GM19035 (cell line): ENCODE measurements around the gene MINDY4.

Experiments used
- ATAC-seq: cut with Tn5 transposase; IDR thresholded peaks from one replicate; pipeline ENCODE4 v1.9.1; 2021; ENCODE audit not compliant: unreplicated experiment

The MINDY4 gene

GRCh38 chr7:30899066-30899465 lies 127.8 kb downstream of the MINDY4 start:
- no peak for ATAC-seq

DNA sequence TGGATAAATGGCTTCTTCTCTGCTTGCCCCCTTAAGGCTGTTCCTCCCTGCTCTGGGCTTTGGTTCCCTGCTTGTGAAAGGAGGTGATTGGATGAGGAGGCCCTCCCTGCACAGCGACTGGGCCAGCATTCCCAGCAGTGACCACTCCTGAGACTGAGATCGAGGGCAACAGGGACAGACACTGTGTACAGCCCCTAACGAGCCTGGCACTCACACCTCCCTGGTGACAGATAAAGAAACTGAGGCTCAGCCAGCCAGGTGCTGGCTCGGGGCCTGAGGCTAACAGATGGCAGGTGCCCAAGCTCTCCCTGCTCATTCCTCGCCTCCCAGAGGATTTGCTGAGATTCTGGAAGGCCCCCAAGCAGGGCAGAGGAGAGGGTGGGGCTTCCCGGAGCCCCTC lies 128.4 kb downstream of the MINDY4 start:
- no peak for ATAC-seq

- ATAC-seq = no peak
Measured at GRCh38 chr7:30900053-30900452, 128.8 kb downstream of the MINDY4 start.

- ATAC-seq = no peak
Measured at GRCh38 chr7:30900803-30901362, 129.7 kb downstream of the MINDY4 start.

DNA sequence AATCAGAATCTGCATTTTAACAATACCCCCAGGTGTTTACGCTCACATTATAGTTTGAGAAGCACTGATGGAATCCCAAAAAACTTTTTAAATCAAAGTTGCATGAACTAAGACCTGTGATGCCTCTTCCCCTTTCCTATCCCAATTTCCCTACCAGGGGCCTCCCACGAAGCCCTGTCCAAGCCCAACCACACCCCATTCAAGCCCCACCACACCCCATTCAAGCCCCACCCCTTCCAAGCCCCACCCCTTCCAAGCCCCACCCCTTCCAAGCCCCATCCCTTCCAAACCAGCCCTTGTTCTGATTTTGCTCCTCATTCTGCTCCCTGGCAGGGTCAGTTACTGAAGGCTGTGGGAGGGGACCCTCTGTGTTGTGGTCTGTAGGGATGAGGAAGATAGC lies 130.6 kb downstream of the MINDY4 start:
- no peak for ATAC-seq

DNA sequence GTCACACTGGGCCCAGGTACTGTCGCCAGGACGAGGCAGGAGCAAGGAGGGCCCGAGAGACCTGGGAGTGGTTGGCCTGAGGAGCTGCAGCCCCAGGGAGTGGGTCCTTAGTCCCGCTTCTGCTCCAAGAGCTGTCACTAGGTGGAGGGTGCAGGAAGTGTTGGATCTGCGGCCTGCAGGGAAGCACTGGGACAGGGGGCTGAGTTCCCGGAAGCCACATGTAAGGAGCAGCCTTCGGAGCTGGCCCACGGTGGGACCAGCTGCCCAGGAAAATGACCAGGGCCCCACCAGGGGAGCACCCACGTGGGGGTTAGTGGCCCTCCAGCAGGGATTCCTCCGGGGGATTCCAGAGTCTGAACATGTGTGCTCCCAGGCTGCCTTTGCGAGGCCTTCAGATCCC lies 131.2 kb downstream of the MINDY4 start:
- no peak for ATAC-seq

- no peak for ATAC-seq
Measured at GRCh38 chr7:30903146-30903545, 131.9 kb downstream of the MINDY4 start.

DNA sequence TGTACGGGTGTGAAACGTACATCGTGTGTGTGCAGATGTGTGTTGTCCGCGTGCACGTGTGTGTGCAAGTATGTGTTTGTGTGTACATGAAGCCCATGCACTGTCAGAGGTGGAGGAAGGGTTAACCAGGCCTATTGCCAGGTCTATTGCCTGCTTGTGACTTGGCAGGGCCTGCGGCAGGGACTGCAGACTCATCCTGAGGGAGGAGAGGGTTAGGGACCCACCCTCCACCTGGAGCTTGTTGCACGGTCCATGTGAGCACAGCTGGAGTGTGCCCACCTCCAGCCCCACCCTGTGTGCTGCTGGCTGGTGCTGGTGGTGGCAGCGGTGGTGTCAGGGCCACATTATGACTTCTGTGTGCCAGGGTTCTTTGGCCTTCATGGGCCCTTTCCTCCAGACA lies 133.3 kb downstream of the MINDY4 start:
- ATAC-seq = no peak

- no peak for ATAC-seq
Measured at GRCh38 chr7:30905078-30906012, 134.1 kb downstream of the MINDY4 start.

- no peak for ATAC-seq
Measured at GRCh38 chr7:30906014-30906413, 134.8 kb downstream of the MINDY4 start.

DNA sequence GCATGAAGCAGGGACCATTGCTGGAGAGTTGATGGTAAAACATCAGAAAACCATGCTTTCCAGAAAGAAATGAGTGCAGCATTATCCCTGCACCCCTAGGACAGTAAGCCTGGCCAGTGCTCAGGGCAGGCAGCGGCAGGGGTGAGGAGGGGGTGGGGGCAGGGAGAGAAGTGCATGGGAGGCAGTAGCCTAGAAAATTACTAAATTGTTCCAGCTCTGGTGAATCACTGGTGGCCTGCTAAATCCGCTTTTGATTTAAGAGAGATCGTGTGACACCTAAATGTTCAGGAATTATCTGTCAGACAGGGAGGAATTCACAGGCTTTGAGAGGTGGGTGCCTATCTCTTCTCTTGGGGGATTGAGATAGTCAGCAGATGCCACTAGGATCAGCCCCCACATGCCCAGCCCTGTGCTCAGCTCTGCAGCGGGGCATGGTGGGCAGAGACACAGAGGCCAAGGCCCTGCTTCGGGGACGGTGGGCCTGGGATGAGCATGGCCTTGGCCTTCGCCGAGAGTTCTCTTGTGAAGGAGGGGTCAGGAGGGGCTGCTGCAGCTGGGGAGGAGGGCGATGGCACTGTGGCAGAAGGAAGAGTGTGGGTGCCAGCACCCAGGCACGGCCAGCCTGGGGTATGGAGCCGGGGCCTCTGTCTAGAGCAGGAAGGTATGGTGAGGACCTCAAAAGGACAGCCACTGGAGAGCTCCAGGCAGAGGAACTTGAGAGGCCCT lies 135.5 kb downstream of the MINDY4 start:
- no peak for ATAC-seq

- no peak for ATAC-seq
Measured at GRCh38 chr7:30907527-30908267, 136.5 kb downstream of the MINDY4 start.

DNA sequence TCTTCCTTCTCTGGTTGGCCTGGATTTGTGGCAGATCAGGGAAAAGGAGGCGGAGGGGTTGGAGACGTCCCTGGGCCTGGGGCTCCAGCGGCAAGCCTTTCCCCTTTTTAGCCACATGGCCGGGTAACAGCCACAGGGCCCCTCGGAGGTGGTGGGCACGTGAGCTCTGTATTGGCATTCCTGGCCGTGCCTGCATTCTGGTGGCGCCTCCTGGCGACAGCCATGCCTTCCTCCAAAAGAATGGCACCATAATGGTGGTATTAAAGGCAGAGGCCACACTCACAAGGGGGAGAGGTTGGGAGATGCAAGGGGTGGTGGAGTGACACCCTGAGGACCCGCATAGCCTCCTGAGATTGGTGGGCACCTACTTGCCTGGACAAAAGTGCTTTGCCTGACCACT lies 137.5 kb downstream of the MINDY4 start:
- ATAC-seq = no peak

GRCh38 chr7:30909431-30909830 lies 138.2 kb downstream of the MINDY4 start:
- no peak for ATAC-seq

DNA sequence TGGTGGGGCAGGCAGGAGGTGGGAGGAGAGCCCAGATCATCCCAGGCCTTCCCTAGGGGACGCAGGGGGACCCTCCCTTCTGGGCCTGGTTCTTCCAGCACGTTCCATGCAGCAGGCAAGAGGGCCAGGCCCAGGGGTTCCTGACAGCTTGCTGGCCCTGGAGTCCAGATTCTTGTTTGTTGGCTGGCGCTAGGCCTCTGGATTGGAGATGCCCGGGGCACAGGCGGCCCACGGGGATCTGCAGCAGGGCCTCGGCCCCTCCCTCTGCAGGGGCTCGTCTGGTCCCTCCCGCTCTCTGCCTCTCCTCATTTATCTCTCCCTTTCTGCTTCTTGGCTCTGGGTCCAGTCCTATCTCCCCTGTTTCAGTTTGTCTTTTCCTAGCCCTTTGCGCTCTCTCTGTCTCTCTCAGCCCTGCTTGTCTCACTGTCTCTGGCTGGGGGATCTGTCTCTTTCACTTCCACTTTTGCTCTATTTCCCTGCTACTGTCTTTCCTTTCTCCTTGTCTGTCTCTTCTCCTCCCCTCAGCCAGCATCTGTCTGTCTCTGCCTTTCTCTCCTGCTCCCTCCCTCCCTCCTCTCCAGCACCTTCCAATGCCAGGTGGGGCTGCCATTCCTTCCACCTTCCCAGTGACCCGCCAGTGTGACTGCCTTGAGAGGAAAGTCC lies 139.3 kb downstream of the MINDY4 start:
- ATAC-seq = no peak

DNA sequence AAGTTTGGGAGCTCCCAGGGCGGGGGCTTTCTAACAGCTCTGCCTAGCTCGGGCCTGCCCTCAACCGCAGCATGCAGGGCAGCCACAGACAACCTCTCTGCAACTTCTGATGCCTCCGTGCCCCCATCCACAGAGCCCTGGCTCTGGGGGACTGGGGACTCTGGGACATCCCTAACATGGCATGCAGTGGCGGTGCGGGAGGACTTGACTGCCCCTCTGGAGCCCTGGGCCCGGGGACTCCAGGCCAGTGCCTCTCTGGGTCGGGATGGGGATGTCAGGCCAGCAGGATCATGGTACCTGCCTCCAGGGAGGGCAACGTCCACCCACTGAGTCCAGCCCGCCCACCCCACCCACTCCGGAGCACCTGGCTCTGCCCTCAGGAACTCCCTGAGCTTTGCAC lies 139.9 kb downstream of the MINDY4 start:
- no peak for ATAC-seq

DNA sequence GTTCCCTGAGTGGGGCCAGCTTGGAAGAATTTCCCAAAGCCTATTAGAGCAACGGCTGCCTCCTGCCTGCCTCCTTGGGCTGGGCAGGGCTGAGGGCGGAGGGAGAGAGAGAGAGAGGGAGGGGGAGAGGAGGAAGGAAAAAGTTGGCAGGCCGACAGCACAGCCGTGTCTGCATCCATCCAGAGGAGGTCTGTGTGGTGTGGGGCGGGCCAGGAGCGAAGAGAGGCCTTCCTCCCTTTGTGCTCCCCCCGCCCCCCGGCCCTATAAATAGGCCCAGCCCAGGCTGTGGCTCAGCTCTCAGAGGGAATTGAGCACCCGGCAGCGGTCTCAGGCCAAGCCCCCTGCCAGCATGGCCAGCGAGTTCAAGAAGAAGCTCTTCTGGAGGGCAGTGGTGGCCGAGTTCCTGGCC lies 140.3 kb downstream of the MINDY4 start, which contains the start of gene AQP1:
TSS of gene AQP1 (plus strand) at position 293 of the 409 bp plus-strand sequence. CDS start at position 350, 57 bp downstream.
- no peak for ATAC-seq

- ATAC-seq = no peak
Measured at GRCh38 chr7:30912021-30912730, 141.0 kb downstream of the MINDY4 start.

GRCh38 chr7:30912731-30912985 lies 141.4 kb downstream of the MINDY4 start:
- ATAC-seq = no peak
